Measurements from ENCODE around the gene HYAL3. TPM values are rescaled to one million over a fixed set of nuclear protein-coding genes. Genes with fewer than 3 reads are reported as not detected.
A peak's percentile ranks its signal among the peaks of the same experiment; 100 is the strongest.

HYAL3 gene
- polyA plus RNA-seq, 4 donors = 3.1 to 3.8 (median 3.1) TPM

- no peak for DNase-seq (ENCODE audit: low read depth in 4 of 4, low spot score in 3 of 4)
Measured at GRCh38 chr3:50330330-50330729, 31.1 kb upstream of the HYAL3 start.

DNA sequence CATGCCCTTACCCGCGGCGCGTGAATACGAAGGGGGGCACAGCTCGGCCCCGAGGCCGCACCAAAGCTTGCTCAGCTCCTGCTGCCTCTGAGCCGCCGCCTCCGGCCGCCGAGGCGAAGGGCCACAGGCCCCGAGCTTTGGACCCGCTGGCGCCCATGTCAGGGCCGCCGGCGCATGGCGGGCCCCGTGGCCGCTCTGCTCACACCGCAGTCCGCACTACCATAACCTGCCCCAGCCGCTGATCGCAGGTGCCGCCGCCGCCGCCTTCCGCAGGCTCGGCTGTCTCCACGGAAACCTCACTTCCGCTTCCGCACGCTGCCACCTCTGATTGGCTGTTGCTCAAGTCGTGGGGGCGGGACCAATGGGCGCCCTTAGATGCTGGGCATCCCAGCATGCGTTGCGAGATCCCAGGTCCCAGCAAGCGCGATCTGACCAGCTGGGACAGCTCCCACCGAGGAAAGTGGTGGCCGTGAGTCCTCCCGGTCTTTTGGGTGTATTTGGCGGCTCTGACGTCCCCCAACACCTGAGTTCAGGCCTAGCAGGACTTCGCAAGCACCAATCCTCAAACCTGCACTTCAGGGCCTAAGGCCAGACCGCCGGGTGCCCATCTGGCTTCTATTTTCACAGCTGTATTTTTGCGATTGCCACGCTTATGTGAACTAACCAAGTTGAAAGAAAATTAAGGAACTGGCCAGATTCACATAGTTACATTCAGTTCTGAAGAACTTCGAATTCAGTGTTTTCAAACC, 28.9 kb upstream of the HYAL3 start, which contains the start of gene TUSC2:
Gene TUSC2 (minus strand): TSS at position 281 of the 749 bp plus-strand sequence. CDS start 124 bp downstream, at position 157.
- DNase-seq (ENCODE audit: low read depth in 4 of 4, low spot score in 3 of 4) = peak; percentile 93 to 97 (median 94)

GRCh38 chr3:50327129-50327528, 27.9 kb upstream of the HYAL3 start:
- no peak for DNase-seq (ENCODE audit: low read depth in 4 of 4, low spot score in 3 of 4)

GRCh38 chr3:50326182-50326541, 27.0 kb upstream of the HYAL3 start:
- no peak for DNase-seq (ENCODE audit: low read depth in 4 of 4, low spot score in 3 of 4)

- no peak for DNase-seq (ENCODE audit: low read depth in 4 of 4, low spot score in 3 of 4)
Measured at GRCh38 chr3:50325497-50326181, 26.4 kb upstream of the HYAL3 start.

DNA sequence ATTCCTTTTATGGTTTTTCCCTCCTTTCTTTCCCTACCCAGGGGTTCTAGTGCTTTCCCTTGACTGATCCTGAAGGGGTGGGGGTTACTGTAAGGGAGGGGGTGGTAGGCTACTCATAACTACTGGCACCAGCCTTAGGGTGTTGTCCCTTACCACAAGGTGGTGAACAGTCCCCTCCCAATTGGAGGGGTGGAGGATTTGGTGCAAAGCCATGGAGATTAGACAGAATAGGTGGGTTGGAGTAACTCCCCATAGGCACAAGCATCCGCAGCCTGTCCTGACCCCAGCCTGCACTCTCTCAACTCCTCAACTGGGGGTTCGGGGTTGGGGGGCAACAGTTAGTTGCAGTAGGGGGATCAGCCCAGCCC, 25.9 kb upstream of the HYAL3 start:
- DNase-seq (ENCODE audit: low read depth in 4 of 4, low spot score in 3 of 4) = no peak

GRCh38 chr3:50324351-50325112, 25.3 kb upstream of the HYAL3 start:
- no peak for DNase-seq (ENCODE audit: low read depth in 4 of 4, low spot score in 3 of 4)

GRCh38 chr3:50323614-50324199, 24.5 kb upstream of the HYAL3 start:
- no peak for DNase-seq (ENCODE audit: low read depth in 4 of 4, low spot score in 3 of 4)

- no peak for DNase-seq (ENCODE audit: low read depth in 4 of 4, low spot score in 3 of 4)
Measured at GRCh38 chr3:50323092-50323600, 23.9 kb upstream of the HYAL3 start.

DNA sequence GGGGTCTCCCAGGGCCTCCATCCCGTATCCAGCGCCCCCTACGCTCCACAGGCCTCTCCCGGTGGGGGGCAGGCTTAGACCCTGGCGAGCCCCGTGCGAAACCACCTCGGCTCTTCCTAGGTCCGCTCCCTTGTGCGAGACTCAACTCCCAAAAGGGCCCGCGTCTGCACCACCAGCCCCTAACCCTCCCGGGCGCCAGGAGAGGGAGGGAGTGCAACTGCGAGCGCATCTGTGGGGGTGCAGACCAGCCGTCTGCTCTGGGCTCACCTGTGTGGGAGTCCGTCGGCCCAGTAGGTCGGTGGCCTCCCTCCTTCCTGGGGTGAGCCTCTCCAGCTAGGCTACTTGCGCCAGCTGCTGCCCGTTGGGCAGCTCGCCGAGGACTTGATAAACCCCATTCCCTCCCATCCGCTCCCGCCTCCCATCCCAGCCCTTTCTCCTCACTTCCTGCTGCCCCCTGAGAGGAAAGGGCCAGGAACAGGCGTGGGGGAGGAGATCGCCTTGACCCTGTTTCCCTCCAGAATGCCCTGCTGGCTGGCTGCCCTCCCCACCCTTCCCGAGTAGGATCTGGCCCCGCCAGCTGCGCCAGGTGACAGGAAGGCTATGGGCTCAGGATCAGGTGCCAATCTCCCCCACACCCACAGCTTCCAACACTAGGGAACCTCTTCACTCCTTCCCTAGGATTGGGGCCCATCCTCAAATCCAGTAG, 23.3 kb upstream of the HYAL3 start, which contains the start of gene HYAL2:
Gene HYAL2 (minus strand): TSS at position 360 of the 706 bp plus-strand sequence. CDS start 2,256 bp downstream, outside the sequence.
- DNase-seq (ENCODE audit: low read depth in 4 of 4, low spot score in 3 of 4) = no peak

- no peak for DNase-seq (ENCODE audit: low read depth in 4 of 4, low spot score in 3 of 4)
Measured at GRCh38 chr3:50322115-50322385, 22.8 kb upstream of the HYAL3 start.

- DNase-seq (ENCODE audit: low read depth in 4 of 4, low spot score in 3 of 4) = peak in 3 of 4 donors; percentile 81 to 86 (median 85)
Measured at GRCh38 chr3:50321336-50322114, 22.3 kb upstream of the HYAL3 start.

DNA sequence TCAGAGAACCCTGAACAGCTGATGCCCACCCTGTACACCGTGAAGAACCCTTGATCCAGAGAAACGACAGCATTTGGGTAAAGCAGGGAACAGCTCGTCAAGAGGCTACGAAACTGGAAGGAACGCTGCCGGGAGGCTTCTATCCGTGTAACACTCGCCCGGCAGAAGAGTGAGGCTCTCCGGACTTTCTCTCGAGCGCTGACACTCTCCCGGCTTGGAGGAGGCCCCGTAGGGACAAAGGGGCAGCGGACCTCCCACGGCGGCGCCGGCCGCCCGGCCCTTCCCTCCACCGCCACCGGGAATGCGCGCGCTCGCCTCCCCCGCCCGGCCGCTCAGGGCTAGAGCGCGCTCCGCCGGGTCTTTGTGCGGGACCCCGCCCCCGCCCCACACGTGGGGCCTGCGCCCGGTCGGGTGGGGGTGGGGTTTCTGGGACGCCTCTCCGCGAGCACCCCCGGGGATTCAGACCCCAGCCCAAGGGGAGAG, 21.7 kb upstream of the HYAL3 start:
- DNase-seq (ENCODE audit: low read depth in 4 of 4, low spot score in 3 of 4) = peak in 1 of 4 donors; percentile 78

- no peak for DNase-seq (ENCODE audit: low read depth in 4 of 4, low spot score in 3 of 4)
Measured at GRCh38 chr3:50319894-50320625, 20.9 kb upstream of the HYAL3 start.

- no peak for DNase-seq (ENCODE audit: low read depth in 4 of 4, low spot score in 3 of 4)
Measured at GRCh38 chr3:50319181-50319893, 20.1 kb upstream of the HYAL3 start.

DNA sequence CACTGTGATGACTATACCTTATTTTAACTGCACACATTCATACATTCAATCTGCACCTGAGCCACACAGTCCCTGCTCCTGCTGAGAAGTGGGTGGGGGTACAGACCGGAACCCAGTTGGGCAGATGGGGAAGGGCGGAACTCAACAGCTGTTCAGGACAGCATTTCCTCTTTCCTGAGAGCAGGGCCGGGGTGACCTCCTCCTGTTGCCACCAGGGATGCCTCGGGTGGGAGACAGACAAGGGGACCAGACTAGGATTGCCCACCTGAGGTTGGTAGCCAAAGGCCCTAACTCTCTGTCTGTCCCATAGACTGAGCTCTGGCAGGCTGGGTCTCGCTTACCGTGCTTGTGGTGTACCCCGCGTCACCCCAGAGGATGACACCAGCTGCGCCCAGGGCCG, 19.4 kb upstream of the HYAL3 start:
- DNase-seq (ENCODE audit: low read depth in 4 of 4, low spot score in 3 of 4) = no peak

GRCh38 chr3:50318163-50318562, 19.0 kb upstream of the HYAL3 start:
- no peak for DNase-seq (ENCODE audit: low read depth in 4 of 4, low spot score in 3 of 4)

- no peak for DNase-seq (ENCODE audit: low read depth in 4 of 4, low spot score in 3 of 4)
Measured at GRCh38 chr3:50317300-50317699, 18.1 kb upstream of the HYAL3 start.
